AG04450 (cell line): ENCODE results near the gene TRMT61A. TPM values are rescaled to one million over a fixed set of nuclear protein-coding genes. Genes with fewer than 3 reads are reported as not detected.

ENCODE experiments used
- CTCF ChIA-PET: fragments of 300-600, 350-600 bp; formaldehyde crosslinking; extraction: SDS; loops from one replicate; lab custom pipeline; 2022; ENCODE audit warnings: antibody characterized with exemption, inconsistent platforms; lab: Charles Lee
- POLR2A ChIA-PET: fragments of 350-600 bp; formaldehyde crosslinking; extraction: SDS; loops from one replicate; lab custom pipeline; 2021; ENCODE audit warnings: antibody characterized with exemption, inconsistent platforms; lab: Yijun Ruan, JAX
- DNase-seq: peaks from one replicate; pipeline ENCODE4 v3.0.0-alpha.2; 2011; ENCODE audit warnings: low read depth, low spot score
- H3K27ac ChIP-seq: one replicate; pipeline ENCODE4 v1.5.1; 2012; ENCODE audit warnings: low read depth, low read length, control low read depth
- H3K27me3 ChIP-seq: one replicate; pipeline ENCODE4 v1.6.0; 2012; ENCODE audit warnings: low read length; ENCODE audit not compliant: control insufficient read depth, insufficient read depth
- H3K4me3 ChIP-seq: 2 replicates; pipeline ENCODE4 v1.5.1; 2011; ENCODE audit warnings: mild to moderate bottlenecking, low read depth, low read length, control low read depth
- H3K9me3 ChIP-seq: 2 replicates; pipeline ENCODE4 v1.5.1; 2012; ENCODE audit warnings: low read length; ENCODE audit not compliant: control insufficient read depth, insufficient read depth
- polyA plus RNA-seq: library from polyadenylated mRNA; depleted of rRNA; stranded (reverse); fragments of >200 nt; gene quantifications from 2 replicates; pipeline ENCODE4 v1.2.3, GENCODE V29; 2011
- TF ChIP-seq, protein P1 (sequence below): IDR thresholded peaks from 2 replicates; pipeline ENCODE4 v1.5.1; 2011; ENCODE audit warnings: low read depth, low read length, control low read depth, inconsistent platforms

TRMT61A gene
- polyA plus RNA-seq, 1 experiment: 4.4 TPM

GRCh38 chr14:103549361-103550311 lies 20.6 kb downstream of the TRMT61A start:
- ChIA-PET CTCF (interaction anchor here (0.6 to 3.4 kb wide), 5 partner anchors 8 to 31 kb away, joined by 3 to 22 read pairs (median 3); no protein-coding TSS in a partner anchor), POLR2A (no interaction called here)
- H3K27me3 ChIP-seq: no peaks in the 10 kb centered on the region
- H3K27ac ChIP-seq: no peak overlapping the region
- TF ChIP-seq, protein P1, sequence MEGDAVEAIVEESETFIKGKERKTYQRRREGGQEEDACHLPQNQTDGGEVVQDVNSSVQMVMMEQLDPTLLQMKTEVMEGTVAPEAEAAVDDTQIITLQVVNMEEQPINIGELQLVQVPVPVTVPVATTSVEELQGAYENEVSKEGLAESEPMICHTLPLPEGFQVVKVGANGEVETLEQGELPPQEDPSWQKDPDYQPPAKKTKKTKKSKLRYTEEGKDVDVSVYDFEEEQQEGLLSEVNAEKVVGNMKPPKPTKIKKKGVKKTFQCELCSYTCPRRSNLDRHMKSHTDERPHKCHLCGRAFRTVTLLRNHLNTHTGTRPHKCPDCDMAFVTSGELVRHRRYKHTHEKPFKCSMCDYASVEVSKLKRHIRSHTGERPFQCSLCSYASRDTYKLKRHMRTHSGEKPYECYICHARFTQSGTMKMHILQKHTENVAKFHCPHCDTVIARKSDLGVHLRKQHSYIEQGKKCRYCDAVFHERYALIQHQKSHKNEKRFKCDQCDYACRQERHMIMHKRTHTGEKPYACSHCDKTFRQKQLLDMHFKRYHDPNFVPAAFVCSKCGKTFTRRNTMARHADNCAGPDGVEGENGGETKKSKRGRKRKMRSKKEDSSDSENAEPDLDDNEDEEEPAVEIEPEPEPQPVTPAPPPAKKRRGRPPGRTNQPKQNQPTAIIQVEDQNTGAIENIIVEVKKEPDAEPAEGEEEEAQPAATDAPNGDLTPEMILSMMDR: no peak
- H3K4me3 ChIP-seq: no peak overlapping the region
- no peaks in the 10 kb centered on the region; the same call in 1 of the 2 replicates for H3K9me3 ChIP-seq
- no peak for DNase-seq

DNA sequence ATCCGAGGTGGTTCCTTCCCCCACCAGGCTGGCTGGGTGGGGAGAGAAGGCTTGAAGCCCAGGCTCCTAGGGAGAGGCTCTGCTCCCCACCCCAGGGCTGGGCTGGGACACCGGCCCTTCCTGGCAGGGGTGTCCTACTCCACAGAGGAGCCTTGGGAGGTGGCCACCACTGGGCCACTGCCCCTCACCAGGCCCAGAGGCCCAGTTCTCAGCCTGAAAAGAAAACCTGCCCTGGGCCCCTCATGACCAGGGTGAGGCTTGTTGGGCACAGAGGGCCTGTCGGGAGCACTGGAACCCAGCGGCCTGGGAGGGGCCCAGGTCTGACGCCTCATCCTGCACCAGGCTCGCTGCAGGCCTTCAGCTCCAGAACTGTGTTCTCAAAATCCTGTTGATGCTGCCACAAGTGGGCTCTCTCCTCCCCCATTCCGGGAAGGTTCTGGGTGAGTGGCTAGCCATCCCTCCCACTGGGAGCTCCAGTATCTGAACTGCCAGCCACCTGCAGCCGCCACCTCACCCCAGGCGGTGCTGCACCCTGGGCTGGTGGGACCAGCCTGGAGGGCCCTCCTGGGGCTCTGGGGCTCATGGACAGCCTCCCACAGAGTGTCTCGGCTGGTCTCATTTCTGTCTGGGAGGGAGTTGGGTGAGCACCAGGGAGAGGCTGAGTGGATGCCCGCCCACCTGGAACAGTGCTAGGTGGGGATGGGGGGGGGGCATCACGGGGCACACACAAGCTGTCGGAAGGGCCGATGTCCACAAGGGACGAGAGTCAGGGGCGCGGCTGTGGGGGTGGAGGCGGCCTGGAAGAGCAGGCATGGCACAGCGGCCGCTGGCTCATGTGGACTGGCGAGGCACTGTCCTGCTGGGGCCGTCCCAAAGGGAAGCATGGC lies 21.7 kb downstream of the TRMT61A start:
- no peak for DNase-seq
- TF ChIP-seq, protein P1: no peak
- H3K27ac ChIP-seq: no peak overlapping the region
- POLR2A ChIA-PET: no interaction called here
- no peak overlapping the region for H3K4me3 ChIP-seq
- H3K9me3 ChIP-seq: no peaks in the 10 kb centered on the region; the same call in 1 of the 2 replicates
- H3K27me3 ChIP-seq: no peaks in the 10 kb centered on the region
- CTCF ChIA-PET: interaction anchor here (0.6 to 4.4 kb wide), 4 partner anchors 23 to 32 kb away, joined by 3 to 24 read pairs (median 4); no protein-coding TSS in a partner anchor

DNA sequence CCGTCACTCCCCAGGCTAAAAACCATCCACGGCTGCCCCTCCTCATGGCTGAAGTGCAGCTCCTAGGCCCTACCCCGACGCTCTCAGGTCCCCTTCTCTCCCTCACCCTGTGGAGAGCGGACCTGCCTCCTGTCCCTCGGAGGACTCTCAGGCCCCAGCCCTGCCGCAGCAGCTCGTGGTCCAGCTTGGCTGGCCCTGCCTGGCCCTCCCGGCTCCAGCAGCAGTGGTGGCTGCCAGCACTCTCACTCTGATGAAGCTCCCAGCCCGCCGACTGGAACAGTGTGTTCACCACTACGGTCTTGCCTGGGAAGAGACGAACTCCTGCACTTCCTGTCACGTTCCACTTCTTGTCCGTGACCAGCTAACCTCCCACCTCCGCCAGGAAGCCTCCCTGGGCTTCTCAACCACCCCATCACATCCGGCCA lies 22.4 kb downstream of the TRMT61A start:
- no peak for DNase-seq
- TF ChIP-seq, protein P1: no peak
- Histone ChIP-seq H3K27ac (no peak overlapping the region), H3K9me3 (no peaks in the 10 kb centered on the region; the same call in 1 of the 2 replicates), H3K4me3 (no peak overlapping the region), H3K27me3 (no peaks in the 10 kb centered on the region)
- POLR2A ChIA-PET: no interaction called here
- CTCF ChIA-PET: interaction anchor here (1.5 to 4.4 kb wide), 2 partner anchors 11 to 33 kb away, joined by 3 to 24 read pairs; no protein-coding TSS in a partner anchor

- ChIA-PET CTCF (interaction anchor here (1.5 to 4.4 kb wide), 2 partner anchors 12 to 34 kb away, joined by 3 to 24 read pairs; no protein-coding TSS in a partner anchor), POLR2A (interaction anchor here (0.7 to 1.0 kb wide), 2 partner anchors 10 to 218 kb away, joined by 3 to 5 read pairs; partner anchors contain the start of gene EIF5)
- TF ChIP-seq, protein P1: no peak
- H3K9me3 ChIP-seq: no peaks in the 10 kb centered on the region; the same call in 1 of the 2 replicates
- DNase-seq: no peak
- no peak overlapping the region for H3K4me3 ChIP-seq
- no peak overlapping the region for H3K27ac ChIP-seq
- no peaks in the 10 kb centered on the region for H3K27me3 ChIP-seq
Observed at GRCh38 chr14:103552011-103552845, 23.2 kb downstream of the TRMT61A start.
